ENCODE results near the gene SLC26A4. TPM values are rescaled to one million over a fixed set of nuclear protein-coding genes. Genes with fewer than 3 reads are reported as not detected.

SLC26A4 gene
- total RNA-seq, 1 donor from 2014 or later, result 0.12 TPM

DNA sequence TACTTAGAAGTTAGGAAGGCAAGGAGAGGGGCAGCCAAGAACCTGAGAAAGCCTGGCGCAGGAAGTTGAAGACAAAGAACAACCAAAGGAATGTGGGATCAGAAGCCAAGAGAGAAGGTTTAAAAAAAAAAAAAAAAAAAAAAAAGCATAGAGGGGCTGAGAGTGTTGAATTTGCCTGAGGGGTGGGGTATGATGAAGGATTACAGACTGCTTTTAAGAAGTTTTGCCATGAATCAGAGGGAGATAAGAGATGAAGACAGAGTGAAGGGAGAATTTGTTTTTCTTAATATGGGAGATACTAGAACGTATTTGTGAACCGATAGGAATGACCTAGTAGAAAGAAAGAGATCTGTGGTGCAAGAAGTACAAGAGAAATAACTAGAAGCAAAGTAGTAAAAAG is 6.7 kb downstream of the SLC26A4 start:
- Mint-ChIP-seq H3K36me3 (ENCODE audit: low read depth) (no peaks in the 10 kb centered on the region), H3K4me3 (no peak overlapping the region), H3K27ac (ENCODE audit: unreplicated experiment) (no peak overlapping the region), H3K9me3 (no peaks in the 10 kb centered on the region), H3K4me1 (no peaks in the 10 kb centered on the region), H3K27me3 (ENCODE audit: low read depth) (peaks cover 37% of the 10 kb centered on the region)
- TF ChIP-seq, protein P1, sequence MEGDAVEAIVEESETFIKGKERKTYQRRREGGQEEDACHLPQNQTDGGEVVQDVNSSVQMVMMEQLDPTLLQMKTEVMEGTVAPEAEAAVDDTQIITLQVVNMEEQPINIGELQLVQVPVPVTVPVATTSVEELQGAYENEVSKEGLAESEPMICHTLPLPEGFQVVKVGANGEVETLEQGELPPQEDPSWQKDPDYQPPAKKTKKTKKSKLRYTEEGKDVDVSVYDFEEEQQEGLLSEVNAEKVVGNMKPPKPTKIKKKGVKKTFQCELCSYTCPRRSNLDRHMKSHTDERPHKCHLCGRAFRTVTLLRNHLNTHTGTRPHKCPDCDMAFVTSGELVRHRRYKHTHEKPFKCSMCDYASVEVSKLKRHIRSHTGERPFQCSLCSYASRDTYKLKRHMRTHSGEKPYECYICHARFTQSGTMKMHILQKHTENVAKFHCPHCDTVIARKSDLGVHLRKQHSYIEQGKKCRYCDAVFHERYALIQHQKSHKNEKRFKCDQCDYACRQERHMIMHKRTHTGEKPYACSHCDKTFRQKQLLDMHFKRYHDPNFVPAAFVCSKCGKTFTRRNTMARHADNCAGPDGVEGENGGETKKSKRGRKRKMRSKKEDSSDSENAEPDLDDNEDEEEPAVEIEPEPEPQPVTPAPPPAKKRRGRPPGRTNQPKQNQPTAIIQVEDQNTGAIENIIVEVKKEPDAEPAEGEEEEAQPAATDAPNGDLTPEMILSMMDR (conservative IDR thresholded peaks at IDR 0.05), result no peak
- DNase-seq (ENCODE audit: low read depth, low spot score), result no peak

DNA sequence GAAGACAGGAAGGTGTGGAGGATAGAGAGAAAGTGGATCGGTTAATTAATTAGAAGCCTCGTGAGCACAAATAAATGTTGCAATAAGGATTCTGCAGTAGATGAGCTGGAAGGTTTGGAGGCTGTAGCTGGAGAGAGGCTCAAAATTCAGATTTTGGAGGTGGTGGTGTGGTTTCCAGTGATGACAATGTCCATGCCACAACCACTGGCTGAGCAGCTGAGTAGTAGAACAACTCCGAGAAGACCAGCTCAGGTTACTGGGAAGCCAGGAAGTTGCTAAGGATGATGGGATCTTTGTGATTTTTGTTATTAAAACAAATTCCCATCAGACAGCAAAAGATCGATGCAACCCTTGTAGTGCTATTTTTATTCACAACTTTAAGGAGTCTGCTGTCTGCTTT is 7.7 kb downstream of the SLC26A4 start:
- H3K4me3 Mint-ChIP-seq, result no peak overlapping the region
- H3K9me3 Mint-ChIP-seq, result no peaks in the 10 kb centered on the region
- H3K27me3 Mint-ChIP-seq (ENCODE audit: low read depth), result peaks cover 31% of the 10 kb centered on the region
- DNase-seq (ENCODE audit: low read depth, low spot score), result no peak
- no peaks in the 10 kb centered on the region for H3K36me3 Mint-ChIP-seq (ENCODE audit: low read depth)
- TF ChIP-seq, protein P1 (conservative IDR thresholded peaks at IDR 0.05), result no peak
- H3K27ac Mint-ChIP-seq (ENCODE audit: unreplicated experiment), result no peak overlapping the region
- H3K4me1 Mint-ChIP-seq, result no peaks in the 10 kb centered on the region

DNA sequence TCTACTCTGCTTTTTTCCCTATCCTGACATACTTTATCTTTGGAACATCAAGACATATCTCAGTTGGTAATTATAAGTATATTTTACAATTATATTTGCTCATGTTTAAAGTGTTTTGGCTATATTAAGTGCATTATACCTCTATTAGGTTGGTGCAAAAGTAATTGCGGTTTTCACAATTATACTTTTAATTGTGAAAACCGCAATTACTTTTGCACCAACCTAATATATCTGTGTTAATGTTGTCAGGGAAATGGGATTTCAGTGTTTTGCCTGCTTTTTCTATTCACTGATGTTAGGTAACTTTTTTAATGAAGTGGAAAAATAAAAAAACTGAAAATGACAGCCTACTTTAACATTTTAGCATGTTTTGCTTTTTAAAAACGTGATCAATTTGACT is 11.6 kb downstream of the SLC26A4 start:
- Mint-ChIP-seq H3K36me3 (ENCODE audit: low read depth) (no peaks in the 10 kb centered on the region), H3K27me3 (ENCODE audit: low read depth) (peaks cover 14% of the 10 kb centered on the region), H3K27ac (ENCODE audit: unreplicated experiment) (no peak overlapping the region), H3K9me3 (peaks cover 3% of the 10 kb centered on the region), H3K4me3 (no peak overlapping the region), H3K4me1 (no peaks in the 10 kb centered on the region)
- TF ChIP-seq, protein P1 (conservative IDR thresholded peaks at IDR 0.05), result no peak
- DNase-seq (ENCODE audit: low read depth, low spot score), result no peak

DNA sequence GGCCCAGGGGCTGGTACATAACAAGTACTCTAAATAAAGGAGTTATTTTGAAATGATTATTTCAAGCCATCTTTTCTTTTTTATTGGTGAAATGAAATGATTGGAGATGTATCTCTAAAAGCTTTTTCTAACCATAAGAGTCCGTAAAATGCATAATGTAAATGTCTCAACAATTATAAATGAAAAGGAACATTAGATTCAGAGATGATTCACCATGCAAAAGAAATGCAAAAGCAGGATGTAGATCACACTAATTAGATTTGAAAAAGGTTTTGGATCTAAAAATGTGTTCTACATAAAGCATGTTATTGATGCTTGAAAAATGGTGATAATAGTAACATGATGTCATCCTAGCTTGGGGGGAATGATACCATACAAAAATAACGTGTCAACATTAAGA is 15.6 kb downstream of the SLC26A4 start:
- H3K27ac Mint-ChIP-seq (ENCODE audit: unreplicated experiment), result no peak overlapping the region
- no peaks in the 10 kb centered on the region for H3K36me3 Mint-ChIP-seq (ENCODE audit: low read depth)
- no peak for DNase-seq (ENCODE audit: low read depth, low spot score)
- H3K4me1 Mint-ChIP-seq, result no peaks in the 10 kb centered on the region
- H3K27me3 Mint-ChIP-seq (ENCODE audit: low read depth), result peaks cover 7% of the 10 kb centered on the region
- TF ChIP-seq, protein P1 (conservative IDR thresholded peaks at IDR 0.05), result no peak
- no peak overlapping the region for H3K4me3 Mint-ChIP-seq
- H3K9me3 Mint-ChIP-seq, result peaks cover 3% of the 10 kb centered on the region

DNA sequence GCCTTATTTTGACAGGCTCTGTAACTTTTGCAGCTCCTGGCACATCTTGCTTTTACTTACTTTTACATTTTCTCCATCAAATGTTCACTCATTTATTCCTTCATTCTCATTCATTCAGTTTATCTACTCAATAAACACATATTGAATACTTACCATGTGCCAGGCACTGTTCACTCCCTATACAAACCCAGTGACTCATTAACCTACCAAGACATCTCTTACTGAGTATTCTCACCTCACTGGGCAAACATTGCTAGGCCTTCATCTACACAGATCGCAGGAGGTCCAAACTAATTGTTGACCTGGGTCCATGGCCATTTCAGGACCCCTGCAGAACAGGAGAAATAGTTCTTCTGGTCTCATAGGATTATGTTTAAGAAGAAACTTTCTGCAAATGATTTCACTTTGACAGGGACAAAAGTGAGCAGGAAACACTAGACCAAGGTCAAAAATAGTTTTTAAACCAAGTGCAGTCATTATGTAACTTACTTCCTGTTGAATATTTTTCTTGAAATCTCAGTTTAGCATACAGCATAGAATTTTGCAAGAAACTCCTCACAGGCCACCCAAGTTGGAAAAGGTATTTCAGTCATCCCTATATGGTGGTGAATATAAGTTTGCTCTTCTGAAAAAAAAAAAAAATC is 17.6 kb downstream of the SLC26A4 start:
- Mint-ChIP-seq H3K27me3 (ENCODE audit: low read depth) (peaks cover 4% of the 10 kb centered on the region), H3K4me1 (no peaks in the 10 kb centered on the region), H3K4me3 (no peak overlapping the region), H3K36me3 (ENCODE audit: low read depth) (no peaks in the 10 kb centered on the region), H3K27ac (ENCODE audit: unreplicated experiment) (no peak overlapping the region), H3K9me3 (peaks cover 3% of the 10 kb centered on the region)
- TF ChIP-seq, protein P1 (conservative IDR thresholded peaks at IDR 0.05), result no peak
- DNase-seq (ENCODE audit: low read depth, low spot score), result no peak

All from neural crest cell (in vitro differentiated cells).